Neural progenitor cell (in vitro differentiated cells): Measurements from ENCODE around the gene SEMA3E. TPM values are rescaled to one million over a fixed set of nuclear protein-coding genes. Genes with fewer than 3 reads are reported as not detected.

Experiments used
- DNase-seq: peaks from one replicate; pipeline ENCODE4 v3.0.0-alpha.2; 2016; ENCODE audit warnings: low spot score
- H2AFZ ChIP-seq: fragments of 200-600 bp; sonication (generic); replicated peaks from 2 replicates; pipeline ENCODE4 v1.6.1; 2016; ENCODE audit warnings: antibody characterized with exemption
- H3F3A ChIP-seq: fragments of 200-600 bp; sonication (generic); 2 replicates; pipeline ENCODE4 v1.6.1; 2016; ENCODE audit warnings: antibody characterized with exemption, low read depth
- H3K27ac ChIP-seq: fragments of 200-600 bp; sonication (generic); 2 replicates; pipeline ENCODE4 v1.5.1; 2016; ENCODE audit warnings: mild to moderate bottlenecking
- H3K27me3 ChIP-seq: fragments of 200-600 bp; sonication (generic); 2 replicates; pipeline ENCODE4 v1.6.1; 2016; ENCODE audit warnings: mild to moderate bottlenecking, moderate library complexity
- H3K36me3 ChIP-seq: fragments of 200-600 bp; sonication (generic); 2 replicates; pipeline ENCODE4 v1.5.1; 2016
- H3K4me1 ChIP-seq: fragments of 200-600 bp; sonication (generic); 2 replicates; pipeline ENCODE4 v1.6.1; 2016; ENCODE audit warnings: mixed run types
- H3K4me2 ChIP-seq: fragments of 200-600 bp; sonication (generic); 2 replicates; pipeline ENCODE4 v1.6.1; 2016
- H3K4me3 ChIP-seq: fragments of 200-600 bp; sonication (generic); 2 replicates; pipeline ENCODE4 v1.5.1; 2016
- H3K79me2 ChIP-seq: fragments of 200-600 bp; sonication (generic); 2 replicates; pipeline ENCODE4 v1.6.1; 2016; ENCODE audit warnings: low read depth
- H3K9ac ChIP-seq: fragments of 200-600 bp; sonication (generic); 2 replicates; pipeline ENCODE4 v1.6.1; 2016
- H3K9me3 ChIP-seq: fragments of 200-600 bp; sonication (generic); 2 replicates; pipeline ENCODE4 v1.5.1; 2016; ENCODE audit warnings: low read depth
- H4K20me1 ChIP-seq: fragments of 200-600 bp; sonication (generic); 2 replicates; pipeline ENCODE4 v1.6.1; 2016; ENCODE audit warnings: low read depth
- H3K27ac Mint-ChIP-seq: 3 replicates; pipeline ENCODE4 v1.8.0; 2021; ENCODE audit warnings: mixed read lengths
- H3K27me3 Mint-ChIP-seq: 2 replicates; pipeline ENCODE4 v1.8.0; 2022; ENCODE audit warnings: low read depth, mild to moderate bottlenecking, inconsistent platforms, moderate library complexity, mixed read lengths; ENCODE audit not compliant: insufficient read depth
- H3K36me3 Mint-ChIP-seq: 3 replicates; pipeline ENCODE4 v1.8.0; 2021; ENCODE audit warnings: mixed read lengths
- H3K4me1 Mint-ChIP-seq: 3 replicates; pipeline ENCODE4 v1.8.0; 2021; ENCODE audit warnings: mixed read lengths
- H3K4me3 Mint-ChIP-seq: 3 replicates; pipeline ENCODE4 v1.8.0; 2021; ENCODE audit warnings: mild to moderate bottlenecking, moderate library complexity, mixed read lengths
- H3K9me3 Mint-ChIP-seq: 3 replicates; pipeline ENCODE4 v1.8.0; 2020; ENCODE audit warnings: mixed read lengths
- CTCF ChIP-seq: fragments of 200-600 bp; sonication (generic); IDR thresholded peaks from 2 replicates; pipeline ENCODE4 v1.5.1; 2017; ENCODE audit warnings: antibody characterized with exemption, mild to moderate bottlenecking
- EZH2 ChIP-seq: fragments of 200-600 bp; sonication (generic); IDR thresholded peaks from 2 replicates; pipeline ENCODE4 v1.6.1; 2017; ENCODE audit warnings: antibody characterized with exemption, mild to moderate bottlenecking, moderate library complexity
- EZH2phosphoT487 ChIP-seq: fragments of 200-600 bp; sonication (generic); IDR thresholded peaks from 2 replicates; pipeline ENCODE4 v1.6.1; 2017; ENCODE audit warnings: antibody characterized with exemption
- total RNA-seq: library from RNA; depleted of rRNA; stranded (reverse); fragments of >200 nt; gene quantifications from 2 replicates; pipeline ENCODE4 v1.2.3, GENCODE V29; 2015; ENCODE audit warnings: low replicate concordance

SEMA3E gene
- total RNA-seq, 1 donor from 2014 or later, result 5.5 TPM

DNA sequence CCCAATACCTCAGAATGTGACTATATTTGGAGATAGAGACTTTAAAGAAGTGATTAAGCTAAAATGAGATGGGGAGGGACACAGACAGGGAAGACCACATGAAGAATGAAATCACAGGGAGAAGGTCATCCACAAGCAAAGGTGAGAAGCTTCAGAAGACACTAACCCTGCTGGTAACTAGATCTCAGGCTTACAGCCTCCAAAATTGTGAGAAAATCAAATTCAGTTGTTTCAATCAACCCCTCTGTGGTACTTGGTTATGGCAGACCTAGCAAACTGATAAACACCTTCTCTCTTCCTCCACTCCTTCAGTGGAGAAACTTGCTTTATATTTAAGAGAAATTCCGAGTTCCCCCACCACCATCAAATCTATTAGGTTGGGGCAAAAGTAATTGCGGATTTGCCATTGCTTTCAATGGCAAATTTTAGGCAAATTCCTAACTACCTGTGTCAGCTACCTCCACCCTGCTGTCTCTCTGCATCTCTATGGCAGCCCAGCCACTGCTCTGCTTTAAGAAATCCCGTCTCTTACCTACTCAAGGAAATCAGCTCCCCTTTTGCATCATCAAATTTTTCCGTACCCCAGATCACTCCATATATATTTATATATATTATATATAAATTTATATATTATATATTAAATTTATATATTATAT, 38.2 kb downstream of the SEMA3E start:
- Histone ChIP-seq H3K4me1 (peaks cover under 1% of the 10 kb centered on the region), H3K9ac (no peak overlapping the region), H3K36me3 (no peaks in the 10 kb centered on the region), H3K79me2 (no peaks in the 10 kb centered on the region), H3K4me2 (no peak overlapping the region), H3K9me3 (no peaks in the 10 kb centered on the region), H2AFZ (peak overlapping the region; percentile 10), H4K20me1 (no peaks in the 10 kb centered on the region), H3K4me3 (no peak overlapping the region), H3K27ac (no peak overlapping the region), H3F3A (peaks cover 4% of the 10 kb centered on the region), H3K27me3 (no peaks in the 10 kb centered on the region)
- TF ChIP-seq EZH2phosphoT487 (no peak), CTCF (no peak), EZH2 (no peak)
- Mint-ChIP-seq H3K4me1 (no peaks in the 10 kb centered on the region), H3K27ac (no peak overlapping the region), H3K9me3 (peaks cover under 1% of the 10 kb centered on the region), H3K36me3 (no peaks in the 10 kb centered on the region), H3K4me3 (no peak overlapping the region), H3K27me3 (no peaks in the 10 kb centered on the region)
- no peak for DNase-seq

DNA sequence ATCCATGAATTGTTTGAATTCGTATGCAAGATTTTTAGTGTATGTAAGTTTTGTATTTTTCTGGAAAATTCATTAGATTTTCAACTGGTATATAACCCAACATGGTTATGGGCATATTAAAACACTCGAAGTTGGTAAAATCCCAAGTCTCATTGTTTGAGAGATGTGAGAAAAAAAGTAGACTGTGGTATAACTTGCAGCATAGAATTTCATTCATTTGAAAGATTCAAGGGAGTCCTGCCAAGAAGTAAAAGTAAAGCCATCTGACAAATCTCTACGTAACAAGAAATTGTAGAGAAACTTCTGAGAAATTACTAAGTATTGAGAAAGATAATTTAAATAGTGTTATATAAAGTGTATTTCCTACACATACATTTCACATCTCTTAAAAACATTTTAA, 40.2 kb downstream of the SEMA3E start:
- Histone ChIP-seq H3K9me3 (no peaks in the 10 kb centered on the region), H4K20me1 (no peaks in the 10 kb centered on the region), H3K27me3 (no peaks in the 10 kb centered on the region), H3F3A (no peaks in the 10 kb centered on the region), H3K4me1 (no peaks in the 10 kb centered on the region), H3K36me3 (no peaks in the 10 kb centered on the region), H3K79me2 (no peaks in the 10 kb centered on the region), H3K4me3 (no peak overlapping the region), H3K27ac (no peak overlapping the region), H3K4me2 (no peak overlapping the region), H3K9ac (no peak overlapping the region), H2AFZ (no peak overlapping the region)
- DNase-seq, result no peak
- Mint-ChIP-seq H3K27ac (no peak overlapping the region), H3K4me1 (no peaks in the 10 kb centered on the region), H3K27me3 (no peaks in the 10 kb centered on the region), H3K9me3 (peaks cover 2% of the 10 kb centered on the region), H3K4me3 (no peak overlapping the region), H3K36me3 (no peaks in the 10 kb centered on the region)
- no peak for TF ChIP-seq EZH2phosphoT487
- no peak for TF ChIP-seq EZH2
- TF ChIP-seq CTCF, result no peak

DNA sequence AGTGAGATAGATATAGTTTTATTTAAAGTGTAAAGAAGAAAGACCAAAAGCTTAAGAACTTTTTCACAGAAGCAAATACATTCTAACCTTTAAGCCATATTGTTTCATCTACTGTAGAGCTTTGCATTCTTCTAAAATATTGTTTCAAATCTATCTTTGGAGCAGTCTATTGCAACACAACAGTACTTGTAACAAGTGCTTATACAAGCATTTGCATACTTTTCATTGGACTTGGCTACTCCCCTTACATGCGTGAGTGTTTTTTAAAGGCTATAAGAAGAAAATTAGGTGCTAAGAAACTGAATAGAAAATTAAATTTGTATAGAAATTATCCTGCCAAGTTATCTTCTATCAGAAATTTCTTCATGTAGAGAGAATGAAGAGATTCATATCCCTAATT, 45.3 kb downstream of the SEMA3E start:
- Mint-ChIP-seq H3K36me3 (no peaks in the 10 kb centered on the region), H3K4me3 (no peak overlapping the region)
- no peaks in the 10 kb centered on the region for H3F3A ChIP-seq

More for the DNA sequence above, 45.3 kb downstream of the SEMA3E start:
- Mint-ChIP-seq H3K27me3 (no peaks in the 10 kb centered on the region), H3K9me3 (peaks cover 2% of the 10 kb centered on the region), H3K4me1 (no peaks in the 10 kb centered on the region), H3K27ac (no peak overlapping the region)
- no peak overlapping the region for H3K9ac ChIP-seq
- H3K4me2 ChIP-seq, result no peak overlapping the region
- no peaks in the 10 kb centered on the region for H3K4me1 ChIP-seq
- no peaks in the 10 kb centered on the region for H3K36me3 ChIP-seq
- H3K9me3 ChIP-seq, result no peaks in the 10 kb centered on the region
- TF ChIP-seq CTCF (no peak), EZH2 (no peak), EZH2phosphoT487 (no peak)
- no peaks in the 10 kb centered on the region for H4K20me1 ChIP-seq
- H2AFZ ChIP-seq, result no peak overlapping the region
- H3K79me2 ChIP-seq, result no peaks in the 10 kb centered on the region
- no peak overlapping the region for H3K4me3 ChIP-seq
- no peaks in the 10 kb centered on the region for H3K27me3 ChIP-seq
- no peak overlapping the region for H3K27ac ChIP-seq
- no peak for DNase-seq
